Thoracic aorta (tissue), 2 donors: ENCODE results near the gene FBLN2. TPM values are rescaled to one million over a fixed set of nuclear protein-coding genes. Genes with fewer than 3 reads are reported as not detected.

ENCODE experiments used
- ATAC-seq: fragments of 150-250 bp; one replicate; pipeline ENCODE4 v1.8.0; 2017; ENCODE audit warnings: low read depth; ENCODE audit not compliant: insufficient number of reproducible peaks, low FRiP score
- DNase-seq: peaks from one replicate; pipeline ENCODE4 v3.0.0-alpha.2; 2020; ENCODE audit warnings: low spot score
- H3K27ac ChIP-seq, 2 donors: fragments of 200-600 bp; sonication (generic); 1 replicate in 1 of 2; 2 replicates in 1 of 2; pipeline ENCODE4 v1.5.1; 2016; ENCODE audit warnings: mild to moderate bottlenecking in 2 of 2, moderate library complexity in 2 of 2
- H3K27me3 ChIP-seq: fragments of 200-600 bp; sonication (generic); replicated peaks from 2 replicates; pipeline ENCODE4 v1.6.0; 2016; ENCODE audit warnings: mild to moderate bottlenecking; ENCODE audit not compliant: insufficient read depth
- H3K36me3 ChIP-seq: fragments of 200-600 bp; sonication (generic); one replicate; pipeline ENCODE4 v1.5.1; 2016
- H3K4me1 ChIP-seq, 2 donors: fragments of 200-600 bp; sonication (generic); 1 replicate in 1 of 2; 2 replicates in 1 of 2; pipeline versions ENCODE4 v1.5.1 to v1.6.0; 2016; ENCODE audit warnings: low read depth in 2 of 2, mild to moderate bottlenecking in 1 of 2; ENCODE audit not compliant: control insufficient read depth in 1 of 2
- H3K4me3 ChIP-seq: fragments of 200-600 bp; sonication (generic); 2 replicates; pipeline ENCODE4 v1.5.1; 2016; ENCODE audit warnings: mild to moderate bottlenecking
- H3K9me3 ChIP-seq: fragments of 200-600 bp; sonication (generic); 2 replicates; pipeline ENCODE4 v1.5.1; 2016
- total RNA-seq, 2 donors: library from RNA; depleted of rRNA; stranded (reverse); fragments of >200 nt; gene quantifications; one replicate each; pipeline versions ENCODE4 v1.1.0 to v1.2.3, GENCODE V29; 2016
- TF ChIP-seq, protein P1 (sequence below): fragments of 200-600 bp; sonication (generic); IDR thresholded peaks from one replicate; pipeline ENCODE4 v1.5.1; 2019; ENCODE audit warnings: antibody characterized with exemption

FBLN2 gene
- total RNA-seq, 2 donors from 2014 or later = 233 to 328 TPM

DNA sequence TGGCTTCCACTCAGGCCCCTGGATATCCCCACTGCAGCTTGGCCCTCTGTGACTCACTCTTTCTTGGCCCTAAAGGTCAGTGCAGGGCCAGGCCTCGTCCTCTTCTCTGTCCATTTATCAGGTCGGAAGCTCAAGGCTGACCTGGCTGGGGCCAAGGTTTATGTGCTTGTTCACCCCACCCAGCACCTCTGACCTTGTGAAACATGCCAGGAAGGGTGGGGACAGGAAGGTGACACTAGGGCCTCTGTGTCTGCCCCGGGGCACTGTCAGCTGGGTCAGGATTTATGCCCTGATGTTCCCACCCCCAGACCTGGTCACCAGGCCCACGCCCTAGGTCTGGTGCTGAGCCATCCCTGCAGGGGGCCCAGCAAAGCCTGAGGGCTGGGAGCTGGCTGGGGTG, 103.8 kb downstream of the FBLN2 start:
- H3K4me3 ChIP-seq = no peak overlapping the region
- H3K27ac ChIP-seq = no peak overlapping the region
- ATAC-seq (no peak), DNase-seq (no peak)
- peaks cover 4 to 15% of the 10 kb centered on the region in 2 donors for H3K4me1 ChIP-seq
- H3K27me3 ChIP-seq = peaks cover 5% of the 10 kb centered on the region
- TF ChIP-seq, protein P1, sequence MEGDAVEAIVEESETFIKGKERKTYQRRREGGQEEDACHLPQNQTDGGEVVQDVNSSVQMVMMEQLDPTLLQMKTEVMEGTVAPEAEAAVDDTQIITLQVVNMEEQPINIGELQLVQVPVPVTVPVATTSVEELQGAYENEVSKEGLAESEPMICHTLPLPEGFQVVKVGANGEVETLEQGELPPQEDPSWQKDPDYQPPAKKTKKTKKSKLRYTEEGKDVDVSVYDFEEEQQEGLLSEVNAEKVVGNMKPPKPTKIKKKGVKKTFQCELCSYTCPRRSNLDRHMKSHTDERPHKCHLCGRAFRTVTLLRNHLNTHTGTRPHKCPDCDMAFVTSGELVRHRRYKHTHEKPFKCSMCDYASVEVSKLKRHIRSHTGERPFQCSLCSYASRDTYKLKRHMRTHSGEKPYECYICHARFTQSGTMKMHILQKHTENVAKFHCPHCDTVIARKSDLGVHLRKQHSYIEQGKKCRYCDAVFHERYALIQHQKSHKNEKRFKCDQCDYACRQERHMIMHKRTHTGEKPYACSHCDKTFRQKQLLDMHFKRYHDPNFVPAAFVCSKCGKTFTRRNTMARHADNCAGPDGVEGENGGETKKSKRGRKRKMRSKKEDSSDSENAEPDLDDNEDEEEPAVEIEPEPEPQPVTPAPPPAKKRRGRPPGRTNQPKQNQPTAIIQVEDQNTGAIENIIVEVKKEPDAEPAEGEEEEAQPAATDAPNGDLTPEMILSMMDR = no peak
- H3K36me3 ChIP-seq = no peaks in the 10 kb centered on the region
- H3K9me3 ChIP-seq = no peaks in the 10 kb centered on the region

DNA sequence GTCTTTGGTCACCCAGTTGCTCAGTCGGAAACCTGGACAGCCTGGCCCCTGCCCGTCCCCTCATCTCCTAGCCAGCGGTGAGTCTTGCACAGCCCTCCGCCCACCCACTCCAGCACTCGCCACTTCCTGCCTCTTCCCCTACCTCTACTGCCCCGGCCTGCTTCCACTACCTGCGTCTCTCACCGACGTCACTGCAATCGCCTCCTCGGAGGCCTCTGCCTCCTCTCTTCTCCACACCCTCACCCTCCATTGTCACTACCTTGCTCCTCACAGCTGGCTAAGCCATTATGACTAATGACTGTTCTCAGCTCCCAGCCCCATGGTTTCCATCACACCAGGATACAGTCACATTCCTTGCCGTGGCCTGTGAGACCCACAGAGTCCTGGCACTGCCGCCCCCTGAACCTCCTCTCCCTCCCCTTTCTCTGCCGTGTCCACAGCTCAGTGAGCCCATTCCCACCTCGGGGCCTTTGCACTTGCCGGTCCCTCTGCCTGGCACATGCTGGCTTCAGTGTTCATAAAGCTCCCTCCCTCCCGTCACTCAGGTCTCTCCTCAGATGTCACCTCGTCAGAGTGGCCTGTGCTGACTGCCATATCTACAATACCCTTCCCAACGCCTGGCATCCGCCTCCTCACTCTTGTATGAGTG, 104.8 kb downstream of the FBLN2 start:
- no peaks in the 10 kb centered on the region for H3K36me3 ChIP-seq
- H3K4me3 ChIP-seq = no peak overlapping the region
- DNase-seq (no peak), ATAC-seq (no peak)
- H3K9me3 ChIP-seq = no peaks in the 10 kb centered on the region
- peaks cover 5% of the 10 kb centered on the region for H3K27me3 ChIP-seq
- no peak overlapping the region for H3K27ac ChIP-seq
- H3K4me1 ChIP-seq = peaks cover 0 to 7% of the 10 kb centered on the region in 2 donors
- TF ChIP-seq, protein P1 = no peak

DNA sequence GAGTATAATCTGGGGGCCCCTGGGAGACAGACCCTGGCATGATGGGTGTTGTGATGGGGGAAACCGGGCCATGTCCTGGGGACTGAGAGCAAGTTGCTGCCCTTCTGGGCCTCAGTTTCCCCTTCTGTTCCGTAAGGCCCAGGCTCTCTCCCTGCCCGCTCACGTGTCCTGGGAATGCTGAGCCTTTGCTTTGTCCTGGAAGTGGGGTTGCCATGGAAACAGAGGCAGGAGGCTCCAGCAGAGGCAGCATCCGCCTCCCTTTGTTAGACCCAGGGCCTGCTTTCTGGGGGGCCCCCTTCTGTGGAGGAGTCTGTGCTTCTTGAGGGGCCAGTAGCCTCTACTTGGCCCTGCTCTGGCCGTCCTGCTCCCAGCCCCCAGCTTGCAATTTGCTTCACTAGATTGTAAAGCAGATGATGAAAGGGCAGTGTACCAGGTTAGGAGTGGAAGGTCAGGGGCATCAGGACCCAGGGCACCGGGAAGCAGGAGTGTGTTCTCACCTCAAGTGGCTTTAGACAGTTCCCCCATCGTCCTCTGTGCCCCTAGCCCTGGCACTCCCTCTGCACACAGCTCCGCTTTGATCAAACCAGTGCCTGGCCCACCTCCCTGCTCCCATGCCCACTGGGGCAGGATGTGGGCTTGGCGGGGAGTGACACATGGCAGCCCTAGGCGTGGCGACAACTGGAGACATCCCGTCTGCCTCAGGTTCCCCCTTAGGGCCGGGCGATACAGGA, 105.6 kb downstream of the FBLN2 start:
- no peak for ATAC-seq
- TF ChIP-seq, protein P1 = no peak
- peaks cover 5% of the 10 kb centered on the region for H3K27me3 ChIP-seq
- no peak for DNase-seq
- peak overlapping the region; percentile 43 for H3K4me3 ChIP-seq
- H3K36me3 ChIP-seq = no peaks in the 10 kb centered on the region
- no peaks in the 10 kb centered on the region for H3K9me3 ChIP-seq
- H3K27ac ChIP-seq = no peak overlapping the region
- H3K4me1 ChIP-seq = peaks cover 0 to 7% of the 10 kb centered on the region in 2 donors

DNA sequence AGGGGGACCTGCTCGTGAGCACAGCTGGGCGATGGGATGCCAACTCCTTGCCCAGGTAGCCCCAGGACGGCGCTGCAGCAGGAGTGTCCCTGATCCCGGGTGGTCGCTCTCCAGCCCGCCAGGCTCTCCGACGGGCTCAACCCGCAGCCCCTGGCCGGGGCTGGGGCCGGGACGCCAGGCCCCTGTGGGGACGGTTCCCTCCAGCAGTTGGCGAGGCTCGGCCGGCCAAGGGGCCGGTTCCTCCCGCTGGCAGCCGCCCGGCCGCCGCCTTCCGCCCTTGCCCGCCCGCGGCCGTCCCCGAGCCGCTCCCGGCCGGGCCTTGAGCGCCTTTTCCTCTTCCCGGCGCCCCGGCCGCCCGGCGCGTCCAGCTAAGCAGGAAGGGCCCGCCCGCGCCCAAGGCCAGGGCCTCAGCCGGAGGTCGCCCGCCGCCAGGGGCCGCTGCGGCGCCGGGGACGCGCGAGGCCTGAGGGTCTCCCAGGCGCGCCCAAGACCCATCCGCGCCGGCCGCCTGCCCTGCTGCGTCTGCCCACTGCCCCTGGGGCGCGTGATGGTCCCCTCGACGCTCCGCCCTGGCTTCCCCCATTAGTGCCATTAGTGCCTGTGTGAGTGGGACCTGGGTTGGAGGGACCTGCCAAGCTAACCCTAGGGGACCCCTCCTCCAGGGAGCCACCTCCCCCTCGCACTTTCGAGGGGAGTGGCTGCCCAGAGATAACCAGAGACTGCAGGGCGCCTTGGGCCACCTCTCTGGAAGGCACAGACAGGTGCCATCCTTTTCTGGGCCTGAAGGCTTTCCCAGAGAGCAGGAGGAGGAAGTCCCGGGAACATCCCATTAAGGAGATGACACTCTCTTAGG, 106.4 kb downstream of the FBLN2 start:
- TF ChIP-seq, protein P1 = no peak
- DNase-seq = no peak
- Histone ChIP-seq H3K27ac (no peak overlapping the region), H3K4me3 (peak overlapping the region; percentile 43), H3K27me3 (peaks cover 5% of the 10 kb centered on the region), H3K4me1 (peaks cover 0 to 7% of the 10 kb centered on the region in 2 donors), H3K36me3 (no peaks in the 10 kb centered on the region), H3K9me3 (no peaks in the 10 kb centered on the region)
- no peak for ATAC-seq
